ENCODE results near the gene SYP.

GRCh38 chrX:49157194-49157593, 42.8 kb downstream of the SYP start:
- no peak for TF ChIP-seq EP300 (IDR thresholded peaks at IDR 0.05)
- no peak for TF ChIP-seq POLR2A (IDR thresholded peaks at IDR 0.05)
